Prostate gland (tissue), 2 donors: Measurements from ENCODE around the gene SULT1A1. TPM values are rescaled to one million over a fixed set of nuclear protein-coding genes. Genes with fewer than 3 reads are reported as not detected.
"Not testable (repeated sequence)": the region's sequence is repeated elsewhere in the genome, so short reads cannot be mapped to it uniquely, and the experiment has no call there.

ENCODE experiments used
- DNase-seq: peaks from one replicate; pipeline ENCODE4 v3.0.0-alpha.2; 2019; ENCODE audit warnings: low spot score
- H3K27ac ChIP-seq, 2 donors: fragments of 200-600 bp; sonication (generic); 2 replicates each; pipeline ENCODE4 v1.5.1; 2017 to 2019
- H3K27me3 ChIP-seq: fragments of 200-600 bp; sonication (generic); replicated peaks from 2 replicates; pipeline ENCODE4 v1.5.1; 2019; ENCODE audit not compliant: insufficient read depth
- H3K36me3 ChIP-seq, 2 donors: fragments of 200-600 bp; sonication (generic); 1 replicate in 1 of 2; 2 replicates in 1 of 2; pipeline versions ENCODE4 v1.5.1 to v1.8.1; 2017 to 2019
- H3K4me1 ChIP-seq: fragments of 200-600 bp; sonication (generic); replicated peaks from 2 replicates; pipeline ENCODE4 v1.5.1; 2019
- H3K4me3 ChIP-seq, 2 donors: fragments of 200-600 bp; sonication (generic); 2 replicates each; pipeline ENCODE4 v1.5.1; 2017 to 2019
- H3K9me3 ChIP-seq: fragments of 200-600 bp; sonication (generic); 2 replicates; pipeline ENCODE4 v1.5.1; 2017
- POLR2A ChIP-seq: fragments of 450-650 bp; IDR thresholded peaks from one replicate; pipeline ENCODE4 v1.6.1; 2016; ENCODE audit warnings: antibody characterized with exemption, mild to moderate bottlenecking
- POLR2AphosphoS5 ChIP-seq: sonication (generic); formaldehyde crosslinking; IDR thresholded peaks from one replicate; pipeline ENCODE4 v1.6.1; 2017; ENCODE audit warnings: antibody characterized with exemption
- WGBS: methylation state at CpG from one replicate; pipeline ENCODE4 v1.1.5; 2018; 5-methylcytosine and 5-hydroxymethylcytosine counted together
- intact Hi-C: fragments of 100-400 bp; cut with DNase I; formaldehyde crosslinking; loops from one replicate; pipeline ENCODE4 v1.14.2; 2022
- total RNA-seq, 2 donors: library from RNA; depleted of rRNA; stranded (reverse); fragments of >200 nt; gene quantifications; one replicate each; pipeline ENCODE4 v1.1.0, GENCODE V29; 2016
- TF ChIP-seq, protein P1 (sequence below), 4 experiments: fragments of 200-600 bp in 2 of 4; fragments of 450-650 bp in 2 of 4; sonication (generic) in 2 of 4; IDR thresholded peaks; 1 replicate in 3 of 4; 2 replicates in 1 of 4; pipeline ENCODE4 v1.5.1; 2016 to 2019; ENCODE audit warnings: antibody characterized with exemption in 4 of 4, mild to moderate bottlenecking in 2 of 4, moderate library complexity in 2 of 4

SULT1A1 gene
- total RNA-seq, 2 donors from 2014 or later, result 17.6 to 21.5 TPM

DNA sequence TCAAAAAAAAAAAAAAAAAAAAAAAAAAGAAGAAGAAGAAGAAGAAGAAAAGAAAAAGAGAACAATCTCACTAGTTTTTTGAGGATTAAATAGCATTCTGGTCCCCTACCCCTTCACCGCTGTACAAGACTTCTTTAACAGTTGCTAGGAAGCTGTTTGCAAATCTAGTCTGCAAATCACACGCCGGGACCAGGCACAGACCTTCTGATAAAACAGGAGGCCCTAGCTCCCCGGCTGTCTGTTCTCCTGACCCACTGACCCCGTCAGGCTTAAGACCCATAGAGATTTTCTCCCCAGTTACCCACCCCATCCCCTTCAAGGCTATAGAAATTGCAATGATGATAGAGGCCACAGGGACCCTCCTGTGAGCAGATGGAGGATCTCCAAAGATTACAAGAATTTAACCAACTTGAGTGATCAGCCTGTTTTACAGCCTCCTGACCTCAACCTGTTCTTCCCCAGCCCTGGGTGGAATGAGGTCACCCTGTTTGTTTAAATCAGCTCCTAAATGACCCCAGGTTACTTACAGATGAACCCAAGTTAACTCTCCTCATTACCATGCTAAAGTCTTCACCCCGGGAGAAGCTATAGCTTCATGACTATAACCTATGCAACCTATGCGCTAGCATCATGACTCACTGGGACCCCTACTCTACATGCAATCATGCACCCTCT lies 11.8 kb upstream of the SULT1A1 start:
- H3K36me3 ChIP-seq, result no peaks in the 10 kb centered on the region
- intact Hi-C loops, result no loop called here
- H3K4me3 ChIP-seq, result no peak overlapping the region
- no peaks in the 10 kb centered on the region for H3K9me3 ChIP-seq
- TF ChIP-seq, protein P1, sequence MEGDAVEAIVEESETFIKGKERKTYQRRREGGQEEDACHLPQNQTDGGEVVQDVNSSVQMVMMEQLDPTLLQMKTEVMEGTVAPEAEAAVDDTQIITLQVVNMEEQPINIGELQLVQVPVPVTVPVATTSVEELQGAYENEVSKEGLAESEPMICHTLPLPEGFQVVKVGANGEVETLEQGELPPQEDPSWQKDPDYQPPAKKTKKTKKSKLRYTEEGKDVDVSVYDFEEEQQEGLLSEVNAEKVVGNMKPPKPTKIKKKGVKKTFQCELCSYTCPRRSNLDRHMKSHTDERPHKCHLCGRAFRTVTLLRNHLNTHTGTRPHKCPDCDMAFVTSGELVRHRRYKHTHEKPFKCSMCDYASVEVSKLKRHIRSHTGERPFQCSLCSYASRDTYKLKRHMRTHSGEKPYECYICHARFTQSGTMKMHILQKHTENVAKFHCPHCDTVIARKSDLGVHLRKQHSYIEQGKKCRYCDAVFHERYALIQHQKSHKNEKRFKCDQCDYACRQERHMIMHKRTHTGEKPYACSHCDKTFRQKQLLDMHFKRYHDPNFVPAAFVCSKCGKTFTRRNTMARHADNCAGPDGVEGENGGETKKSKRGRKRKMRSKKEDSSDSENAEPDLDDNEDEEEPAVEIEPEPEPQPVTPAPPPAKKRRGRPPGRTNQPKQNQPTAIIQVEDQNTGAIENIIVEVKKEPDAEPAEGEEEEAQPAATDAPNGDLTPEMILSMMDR (IDR thresholded peaks at IDR 0.05), result no peak
- no peak for TF ChIP-seq POLR2A
- TF ChIP-seq POLR2AphosphoS5, result no peak
- no peak overlapping the region for H3K27ac ChIP-seq
- no peaks in the 10 kb centered on the region for H3K4me1 ChIP-seq
- WGBS, result 75% methylated on average over 7 of the region's 7 CpGs
- no peak for DNase-seq
- no peaks in the 10 kb centered on the region for H3K27me3 ChIP-seq

DNA sequence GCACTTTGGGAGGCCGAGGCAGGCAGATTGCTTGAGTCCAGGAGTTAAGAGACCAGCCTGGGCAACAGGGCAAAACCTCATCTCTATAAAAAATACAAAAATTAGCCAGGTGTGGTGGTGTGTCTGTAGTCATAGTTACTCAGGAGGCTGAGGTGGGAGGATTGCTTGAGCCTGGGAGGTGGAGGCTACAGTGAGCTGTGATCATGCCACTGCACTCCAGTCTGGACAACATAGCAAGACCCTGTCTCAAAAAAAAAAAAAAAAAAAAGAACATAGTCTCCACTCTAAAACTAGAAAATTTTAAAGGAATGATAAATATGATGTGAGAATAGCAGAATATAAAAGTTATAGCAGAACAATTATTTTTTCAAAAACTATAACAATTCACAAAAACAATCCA lies 10.5 kb upstream of the SULT1A1 start:
- H3K27me3 ChIP-seq, H3K36me3 ChIP-seq, H3K4me3 ChIP-seq, H3K4me1 ChIP-seq, intact Hi-C loops, DNase-seq, H3K9me3 ChIP-seq, H3K27ac ChIP-seq: not testable (repeated sequence)
- WGBS, result 76% methylated on average over 1 of the region's 1 CpG

DNA sequence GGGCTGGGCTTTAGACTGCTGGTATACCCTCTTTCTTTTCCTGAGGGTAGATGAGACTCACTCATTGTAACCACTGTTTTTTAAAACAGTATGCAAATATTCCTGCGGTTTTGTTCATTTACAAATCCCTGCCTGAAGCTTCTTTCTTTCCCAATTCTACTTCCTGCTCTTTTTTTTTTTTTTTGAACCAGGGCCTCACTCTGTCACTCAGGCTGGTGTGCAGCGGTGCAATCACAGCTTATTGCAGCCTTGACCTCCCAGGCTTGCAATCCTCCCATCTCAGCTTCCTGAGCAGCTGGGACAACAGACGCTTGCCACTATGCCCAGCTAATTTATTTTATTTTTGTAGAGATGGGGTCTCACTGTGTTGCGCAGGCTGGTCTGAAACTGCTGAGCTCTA lies 8.0 kb upstream of the SULT1A1 start:
- no peak for TF ChIP-seq POLR2A
- TF ChIP-seq, protein P1 (IDR thresholded peaks at IDR 0.05), result no peak
- TF ChIP-seq POLR2AphosphoS5, result no peak
- intact Hi-C loops, result loop anchor here (10.0 kb wide), 1 partner anchor 123 kb away; the partner anchor contains the start of genes APOBR and CLN3
- DNase-seq, result no peak
- Histone ChIP-seq H3K27ac (no peak overlapping the region), H3K9me3 (no peaks in the 10 kb centered on the region), H3K27me3 (no peaks in the 10 kb centered on the region), H3K4me3 (no peak overlapping the region), H3K4me1 (no peaks in the 10 kb centered on the region), H3K36me3 (no peaks in the 10 kb centered on the region)
- 60% methylated on average over 4 of the region's 4 CpGs for WGBS

DNA sequence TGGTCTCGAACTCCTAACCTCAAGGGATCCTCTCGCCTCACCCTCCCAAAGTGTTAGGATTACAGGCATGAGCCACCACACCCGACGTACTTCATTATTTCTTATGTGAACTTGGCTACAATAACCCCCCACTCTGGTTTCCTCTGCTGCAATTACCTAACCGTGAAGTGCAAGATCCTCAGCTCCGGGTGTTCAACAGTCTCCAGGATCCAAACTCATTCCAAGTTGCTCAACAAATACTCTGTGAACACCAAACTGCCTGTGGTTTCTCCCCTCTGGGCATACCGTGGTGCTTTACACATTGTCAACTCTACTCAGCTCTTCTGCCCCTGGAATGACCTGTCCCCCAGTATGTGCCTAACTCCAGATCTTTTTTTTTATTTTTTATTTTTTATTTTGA lies 6.8 kb upstream of the SULT1A1 start:
- 75% methylated on average over 7 of the region's 7 CpGs for WGBS

DNA sequence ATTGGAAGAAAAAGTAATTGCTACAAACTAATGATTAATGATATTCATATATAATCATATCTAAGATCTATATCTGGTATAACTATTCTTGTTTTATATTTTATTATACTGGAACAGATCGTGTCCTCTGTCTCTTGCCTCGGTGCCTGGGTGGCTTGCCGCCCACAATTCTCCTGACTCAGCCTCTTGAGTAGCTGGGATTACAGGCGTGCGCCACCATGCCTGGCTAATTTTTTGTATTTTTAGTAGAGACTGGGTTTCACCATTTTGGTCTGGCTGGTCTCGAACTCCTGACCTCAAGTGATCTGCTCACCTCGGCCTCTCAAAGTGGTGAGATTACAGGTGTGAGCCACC lies 6.4 kb upstream of the SULT1A1 start:
- H3K4me1 ChIP-seq, DNase-seq, H3K4me3 ChIP-seq, H3K27me3 ChIP-seq, H3K9me3 ChIP-seq, H3K36me3 ChIP-seq, H3K27ac ChIP-seq: not testable (repeated sequence)
- WGBS, result 76% methylated on average over 7 of the region's 7 CpGs
- intact Hi-C loops, result loop anchor here (10.0 kb wide), 1 partner anchor 121 kb away; the partner anchor contains the start of genes APOBR and CLN3

More for the DNA sequence above, 6.8 kb upstream of the SULT1A1 start:
- H3K27me3 ChIP-seq, result no peaks in the 10 kb centered on the region
- TF ChIP-seq POLR2A (no peak), POLR2AphosphoS5 (no peak)
- TF ChIP-seq, protein P1 (IDR thresholded peaks at IDR 0.05), result no peak
- no peaks in the 10 kb centered on the region for H3K9me3 ChIP-seq
- intact Hi-C loops, result loop anchor here (10.0 kb wide), 1 partner anchor 122 kb away; the partner anchor contains the start of genes APOBR and CLN3
- H3K4me1 ChIP-seq, result no peaks in the 10 kb centered on the region
- no peak for DNase-seq
- H3K27ac ChIP-seq, result no peak overlapping the region
- no peak overlapping the region for H3K4me3 ChIP-seq
- H3K36me3 ChIP-seq, result no peaks in the 10 kb centered on the region
